Effector CD8-positive, alpha-beta T cell (primary cell): ENCODE results near the gene MUL1.
"Not testable (repeated sequence)": the region's sequence is repeated elsewhere in the genome, so short reads cannot be mapped to it uniquely, and the experiment has no call there.

Source experiments
- DNase-seq: peaks from one replicate; lab custom pipeline; 2025; lab: John Stamatoyannopoulos, UW
- total RNA-seq, 4 experiments: gene quantifications; one replicate each; lab custom pipeline; 2026; lab: John Stamatoyannopoulos, UW

MUL1 gene, protein sequence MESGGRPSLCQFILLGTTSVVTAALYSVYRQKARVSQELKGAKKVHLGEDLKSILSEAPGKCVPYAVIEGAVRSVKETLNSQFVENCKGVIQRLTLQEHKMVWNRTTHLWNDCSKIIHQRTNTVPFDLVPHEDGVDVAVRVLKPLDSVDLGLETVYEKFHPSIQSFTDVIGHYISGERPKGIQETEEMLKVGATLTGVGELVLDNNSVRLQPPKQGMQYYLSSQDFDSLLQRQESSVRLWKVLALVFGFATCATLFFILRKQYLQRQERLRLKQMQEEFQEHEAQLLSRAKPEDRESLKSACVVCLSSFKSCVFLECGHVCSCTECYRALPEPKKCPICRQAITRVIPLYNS
- 29.8 to 39.6 (median 34.8) reads per million in 4 experiments for total RNA-seq

DNA sequence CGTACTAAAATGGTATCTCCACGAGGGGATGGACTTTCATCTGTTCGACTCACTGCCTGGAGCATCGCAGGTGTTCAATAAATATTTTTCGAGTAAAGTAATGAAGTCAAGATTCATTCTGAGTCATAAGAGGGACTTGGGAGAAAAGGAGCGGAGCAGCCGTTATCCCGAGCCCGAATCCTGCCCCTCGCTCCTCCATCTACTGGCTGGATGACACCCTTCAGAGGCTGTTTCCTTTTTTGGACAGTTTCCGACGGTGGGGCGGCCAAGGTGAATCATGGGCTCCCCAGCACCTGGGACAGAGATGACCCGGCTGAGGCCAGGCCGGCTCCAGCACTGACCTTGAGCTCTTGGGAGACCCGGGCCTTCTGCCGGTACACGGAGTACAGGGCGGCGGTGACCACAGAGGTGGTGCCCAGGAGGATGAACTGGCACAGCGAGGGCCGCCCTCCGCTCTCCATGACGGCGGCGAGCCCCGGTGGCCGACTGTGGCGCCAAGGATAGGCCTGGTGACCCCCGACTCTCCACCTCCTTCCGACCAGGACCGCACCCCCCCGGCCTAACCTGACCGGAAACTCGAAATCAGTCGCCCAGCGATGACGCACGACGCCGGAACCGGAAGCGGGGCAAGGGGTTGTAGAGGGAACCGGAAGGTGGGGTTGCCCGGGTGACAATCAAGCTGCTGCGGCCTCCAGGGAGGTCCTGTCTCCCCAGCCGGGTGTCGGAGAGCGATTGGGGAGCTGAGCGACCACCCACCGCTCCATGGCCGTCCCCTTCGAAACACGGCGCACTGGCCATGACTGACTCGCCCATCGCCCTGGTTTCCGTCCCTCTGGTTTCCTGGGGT is at the start of gene MUL1:
Gene MUL1 (minus strand): TSS at position 588 of the 847 bp plus-strand sequence. CDS start 127 bp downstream, at position 461.
- DNase-seq = peak; percentile 84

DNA sequence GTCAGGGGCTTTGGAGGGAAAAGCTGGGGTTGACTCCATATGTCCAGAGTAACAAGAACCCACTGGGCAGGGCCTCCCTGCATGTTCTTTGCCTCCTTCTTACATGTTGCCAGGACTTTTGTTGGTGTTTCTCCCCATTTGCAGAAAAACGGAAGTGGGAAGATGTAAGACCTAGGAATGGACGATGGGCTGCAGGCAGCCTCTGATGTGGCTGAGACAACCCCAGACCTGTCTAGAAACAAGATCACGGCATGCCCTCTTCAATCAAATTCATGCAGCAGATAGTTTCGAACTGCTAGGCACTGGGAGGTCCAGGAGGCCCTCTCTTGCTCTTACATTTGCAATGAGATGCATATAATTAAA is 47.8 kb upstream of the MUL1 start:
- no peak for DNase-seq

DNA sequence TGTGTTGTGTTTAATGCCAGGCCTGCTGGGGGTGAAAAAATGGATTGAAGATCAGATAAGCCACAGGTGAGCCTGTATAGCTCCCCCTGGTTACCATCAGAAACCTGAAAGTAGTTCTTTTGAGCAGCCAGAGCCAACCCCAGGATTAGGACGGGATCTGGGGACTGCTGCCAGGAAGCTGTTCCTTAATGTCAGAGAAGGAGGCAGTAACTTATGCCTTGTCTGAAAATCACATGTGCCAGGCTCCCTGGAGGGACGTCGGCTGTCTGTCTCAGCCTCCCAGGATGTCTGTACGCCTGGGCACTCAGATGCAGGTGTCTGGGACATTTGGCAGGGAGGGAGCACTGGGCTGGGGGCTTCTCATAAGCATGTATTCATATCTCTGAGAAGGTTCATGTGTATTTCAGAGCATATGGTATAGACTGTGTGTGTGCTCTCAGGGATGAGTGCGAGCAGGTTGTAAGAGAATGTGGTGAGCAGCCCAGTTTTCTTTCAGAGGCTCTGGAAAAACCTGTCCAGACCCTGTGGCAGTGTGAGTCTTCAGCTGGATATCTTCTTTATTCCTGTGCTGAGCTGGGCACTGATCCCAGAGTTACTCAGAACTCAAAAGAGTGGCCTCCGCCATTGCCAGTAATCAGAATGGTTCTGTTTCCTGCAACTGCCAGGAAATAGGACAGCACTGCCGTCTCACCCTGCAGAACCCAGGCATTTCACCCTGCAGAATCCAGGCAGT is 47.2 kb upstream of the MUL1 start:
- no peak for DNase-seq

DNA sequence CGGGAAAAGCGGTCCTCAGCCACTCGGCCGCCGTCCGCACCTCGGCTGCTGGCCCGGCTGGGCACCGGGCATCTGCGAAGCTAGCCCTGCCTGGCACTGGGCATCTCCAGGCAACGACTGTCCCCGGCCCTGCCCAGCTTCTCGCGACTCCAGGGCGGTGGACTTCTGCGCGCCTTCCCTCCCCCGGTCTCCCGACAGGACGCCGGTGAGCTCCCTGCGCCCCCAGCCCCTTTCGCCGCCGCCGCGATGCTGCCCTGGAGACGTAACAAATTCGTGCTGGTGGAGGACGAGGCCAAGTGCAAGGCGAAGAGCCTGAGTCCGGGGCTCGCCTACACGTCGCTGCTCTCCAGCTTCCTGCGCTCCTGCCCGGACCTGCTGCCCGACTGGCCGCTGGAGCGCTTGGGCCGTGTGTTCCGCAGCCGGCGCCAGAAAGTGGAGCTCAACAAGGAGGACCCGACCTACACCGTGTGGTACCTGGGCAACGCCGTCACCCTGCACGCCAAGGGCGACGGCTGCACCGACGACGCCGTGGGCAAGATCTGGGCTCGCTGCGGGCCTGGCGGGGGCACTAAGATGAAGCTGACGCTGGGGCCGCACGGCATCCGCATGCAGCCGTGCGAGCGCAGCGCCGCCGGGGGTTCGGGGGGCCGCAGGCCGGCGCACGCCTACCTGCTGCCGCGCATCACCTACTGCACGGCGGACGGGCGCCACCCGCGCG is 44.9 kb upstream of the MUL1 start:
- DNase-seq = no peak

DNA sequence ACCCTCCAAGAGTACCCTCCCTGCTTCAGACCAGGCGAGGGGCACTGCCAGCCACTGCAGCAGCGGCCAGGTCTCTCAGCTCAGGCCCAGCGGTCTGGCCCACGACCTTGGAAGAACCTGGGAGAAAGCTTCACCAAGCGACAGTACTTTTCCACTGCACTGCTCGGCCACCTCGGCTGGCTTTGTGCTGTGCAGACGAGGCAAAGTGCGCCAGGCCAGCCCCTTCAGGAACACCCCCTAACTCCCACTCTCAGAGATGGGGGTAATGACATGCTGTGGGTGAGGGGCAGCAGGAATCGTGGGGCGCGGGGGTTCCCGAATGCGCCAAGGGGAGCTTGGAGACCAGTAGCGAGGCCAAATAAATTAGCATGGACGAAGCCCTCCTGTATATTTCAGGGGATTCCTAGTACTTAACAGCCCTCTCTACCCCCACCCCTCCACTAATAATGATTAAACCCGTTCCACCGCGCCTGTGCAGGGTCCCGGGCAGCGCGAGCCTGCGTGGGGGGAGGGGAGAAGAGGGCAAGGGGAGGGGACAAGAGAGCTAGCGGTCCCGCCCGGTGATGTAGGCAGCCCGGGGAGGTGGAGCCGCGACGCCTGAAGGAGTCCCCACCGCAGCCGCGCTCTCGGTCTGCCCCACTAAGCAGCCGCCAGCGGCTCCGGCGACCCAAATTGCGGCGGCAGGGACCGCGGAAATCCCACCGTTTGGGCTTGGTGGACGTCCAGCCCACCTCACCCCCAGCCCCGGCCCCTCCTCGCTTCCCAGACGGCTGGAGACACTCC is 44.2 kb upstream of the MUL1 start, which contains the start of gene FAM43B:
Gene FAM43B (plus strand): TSS at position 629 of the 783 bp plus-strand sequence. CDS start 401 bp downstream, outside the sequence.
- no peak for DNase-seq

DNA sequence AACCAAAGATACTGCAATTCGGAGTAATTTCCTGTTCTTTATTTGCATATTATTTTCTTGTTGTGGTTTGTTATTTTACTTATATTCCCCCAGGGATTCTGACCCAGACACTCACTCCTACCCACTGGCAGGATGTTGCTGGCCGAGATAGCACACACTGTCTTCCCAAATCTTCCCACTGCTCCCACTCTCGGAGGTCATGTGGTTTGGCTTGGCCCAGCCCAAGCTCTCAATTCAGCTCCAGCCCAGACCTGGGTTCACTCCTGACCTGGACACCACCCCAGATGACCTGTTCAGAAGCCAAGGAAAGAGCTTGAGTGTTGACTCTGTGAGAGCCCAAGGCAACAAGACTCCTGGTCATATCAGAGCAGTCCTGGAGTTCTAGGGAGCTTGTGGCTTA is 43.2 kb upstream of the MUL1 start:
- DNase-seq = no peak

DNA sequence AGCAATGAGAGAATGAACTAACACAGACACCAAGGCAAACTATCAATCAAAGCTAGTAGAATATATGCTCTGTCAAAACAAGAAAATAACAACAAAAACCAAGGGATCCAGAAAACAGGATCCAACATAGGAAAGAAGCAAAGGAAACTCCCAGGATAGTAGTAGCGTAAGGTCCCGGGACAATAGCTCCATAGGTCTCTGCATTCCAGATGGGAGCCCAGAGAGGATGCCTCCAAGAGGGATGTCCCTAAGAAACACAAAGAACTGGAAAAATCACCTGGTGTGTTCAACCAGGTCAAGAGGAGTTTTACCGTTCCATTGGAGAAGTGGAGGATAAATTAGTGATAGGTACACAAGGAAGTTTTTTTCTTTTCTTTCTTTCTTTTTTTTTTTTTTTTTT is 38.7 kb upstream of the MUL1 start:
- no peak for DNase-seq

DNA sequence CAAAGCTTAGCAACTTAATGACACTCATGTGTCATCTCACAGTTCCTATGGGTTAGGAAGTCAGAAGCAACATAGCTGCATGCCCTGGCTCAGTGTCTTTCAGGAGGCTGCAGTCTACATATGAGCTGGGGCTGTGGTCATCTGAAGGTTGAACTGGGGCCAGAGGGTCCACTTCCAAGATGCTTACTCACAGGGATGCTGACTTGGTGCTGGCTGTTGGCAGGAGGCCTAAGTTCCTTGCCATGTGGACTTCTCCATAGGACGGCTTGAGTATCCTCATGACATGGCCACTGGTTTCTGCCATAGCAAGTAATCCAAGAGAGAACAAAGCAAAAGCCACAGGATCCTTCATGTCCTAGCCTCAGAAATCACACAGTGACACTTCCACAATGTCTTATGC is 32.3 kb upstream of the MUL1 start:
- DNase-seq = no peak

DNA sequence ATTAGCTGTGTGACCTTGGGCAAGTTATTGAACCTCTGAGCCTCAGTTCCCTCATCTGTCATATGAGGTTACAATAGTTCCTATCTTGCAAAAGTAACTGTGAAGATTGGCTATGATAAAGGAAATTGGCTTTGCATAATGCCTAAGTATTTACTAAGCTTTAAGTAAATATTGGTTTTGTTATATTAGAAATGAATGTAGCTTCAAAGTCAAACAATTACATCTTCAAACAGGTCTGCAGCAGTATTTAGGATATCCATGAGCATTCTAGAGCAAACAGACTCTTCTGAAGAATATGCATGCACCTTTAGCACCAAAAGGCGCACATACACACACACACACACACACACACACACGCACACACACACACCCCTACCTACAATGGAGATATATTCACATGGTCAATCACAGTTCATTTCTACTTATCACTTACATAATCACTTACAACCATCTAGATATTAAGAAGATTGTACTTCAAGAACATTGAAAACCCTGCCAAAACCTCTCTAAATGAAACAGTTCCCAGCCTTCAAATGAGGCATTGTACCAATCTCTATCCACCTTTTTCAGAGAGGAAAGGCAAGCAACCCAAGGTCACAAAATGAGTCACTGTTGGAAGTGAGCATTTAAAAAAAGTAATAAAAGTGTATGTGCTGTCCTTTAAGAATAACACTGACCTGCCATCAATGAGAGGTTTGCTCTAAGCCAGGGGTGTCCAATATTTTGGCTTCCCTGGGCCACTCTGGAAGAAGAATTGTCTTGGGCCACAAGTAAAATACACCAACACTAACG is 31.0 kb upstream of the MUL1 start:
- DNase-seq = no peak

DNA sequence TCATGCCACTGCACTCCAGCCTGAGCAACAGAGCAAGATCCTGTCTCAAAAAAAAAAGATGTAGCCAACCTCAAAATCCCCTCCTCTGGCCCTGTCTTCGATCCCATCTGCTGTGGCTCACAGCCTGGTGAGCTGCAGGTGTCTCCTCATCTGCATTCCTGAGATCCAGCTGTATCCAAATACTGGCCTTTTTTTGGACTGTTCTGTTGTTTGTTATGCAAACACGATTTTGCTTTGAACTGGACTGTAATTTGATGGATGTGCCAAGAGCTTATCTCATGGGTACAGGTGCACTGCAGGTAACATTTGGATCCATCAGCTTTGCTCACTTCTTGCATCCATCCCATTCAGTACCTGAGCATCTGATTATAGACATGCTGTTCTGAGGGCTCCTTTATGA is 30.3 kb upstream of the MUL1 start:
- no peak for DNase-seq

DNA sequence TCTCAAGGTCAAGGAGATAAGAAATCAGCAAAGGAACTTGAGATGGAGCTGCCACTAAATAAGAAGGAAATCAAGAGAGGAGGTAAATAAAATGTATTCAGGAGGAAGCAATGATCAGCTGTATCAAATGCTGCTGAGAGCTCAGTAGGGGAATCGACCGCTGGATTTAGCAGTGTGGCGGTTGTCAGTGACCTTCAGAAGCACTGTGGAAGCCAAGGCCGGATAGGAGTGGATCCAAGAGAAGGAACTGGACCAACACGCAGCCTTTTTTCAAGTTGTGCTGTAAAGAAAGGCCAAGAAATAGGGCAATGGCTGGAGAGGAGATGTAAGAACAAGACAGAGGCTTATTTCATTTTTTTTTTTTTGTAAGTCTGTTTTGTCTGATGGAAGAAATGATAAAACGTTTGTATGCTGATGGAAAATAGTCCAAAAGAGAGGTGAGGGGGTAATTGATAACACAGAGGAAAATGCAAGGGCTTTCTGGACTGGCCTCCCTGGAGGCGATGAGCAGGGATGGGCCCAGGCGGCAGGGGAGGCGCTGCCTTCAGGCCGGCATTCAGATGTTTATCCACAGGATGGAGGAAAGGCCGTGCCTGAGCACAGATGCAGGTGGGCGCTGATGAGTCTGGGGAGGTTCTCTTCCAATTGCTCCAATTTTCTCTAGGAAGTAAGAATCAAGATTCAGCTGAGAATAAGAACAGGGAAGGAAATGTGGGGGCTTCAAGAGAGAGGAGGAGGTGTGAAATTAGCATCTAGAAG is 26.9 kb upstream of the MUL1 start:
- no peak for DNase-seq

DNA sequence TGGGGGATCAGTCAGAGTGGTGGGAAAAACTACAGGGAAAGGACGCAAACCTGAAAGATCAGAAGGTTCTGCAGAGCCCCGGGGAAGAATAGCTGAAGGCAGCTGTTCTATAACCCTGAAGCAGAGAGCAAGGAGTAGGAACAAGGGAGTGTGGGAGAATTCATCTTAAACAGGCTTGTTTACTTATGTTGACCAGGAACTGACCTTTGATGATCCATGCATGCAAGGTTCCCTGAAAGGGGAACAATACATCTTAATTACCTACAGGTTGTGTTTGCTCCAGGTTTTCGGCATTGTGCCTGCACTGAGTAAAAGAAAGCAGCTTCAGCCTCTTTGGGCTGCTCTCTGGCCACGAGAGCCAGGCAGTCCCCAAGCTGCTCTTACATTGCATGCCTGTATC is 25.7 kb upstream of the MUL1 start:
- DNase-seq = no peak

DNA sequence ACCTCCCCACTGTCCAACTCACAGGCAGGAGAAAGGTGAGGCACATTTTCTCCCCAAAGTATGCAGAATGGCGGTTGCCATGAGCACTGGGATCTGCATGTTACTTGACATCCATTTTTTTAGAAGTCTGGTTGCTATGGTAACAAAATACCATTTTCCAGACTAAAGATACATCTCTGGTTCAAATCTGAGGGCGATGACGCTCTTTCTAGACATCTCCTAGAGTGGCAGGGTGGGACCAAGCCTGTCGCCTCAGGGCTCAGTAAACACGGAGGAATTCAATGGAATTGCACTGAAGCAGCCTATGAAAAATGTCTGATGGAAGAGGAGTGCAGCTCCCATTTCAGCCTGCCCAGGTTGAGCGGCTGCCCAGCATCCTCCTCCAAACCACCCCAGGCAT is 22.9 kb upstream of the MUL1 start:
- no peak for DNase-seq

DNA sequence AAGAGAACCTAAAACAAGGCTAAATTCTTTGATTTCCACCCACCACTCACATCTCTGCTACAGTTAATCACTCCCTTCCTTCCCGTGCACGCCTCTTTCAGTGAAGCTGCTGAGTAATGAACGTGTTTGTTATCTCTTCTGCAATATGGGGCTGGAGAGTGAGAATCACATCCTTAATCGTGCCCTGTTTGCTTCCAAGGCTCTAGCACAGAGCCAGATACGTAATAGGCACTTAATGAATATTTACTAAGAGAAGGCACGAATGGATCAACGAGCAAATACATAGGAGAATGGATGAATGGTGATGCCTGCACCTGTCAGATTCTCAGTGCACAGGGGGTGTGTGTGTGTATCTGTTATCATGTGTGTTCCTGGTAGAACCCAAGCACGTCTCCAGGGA is 22.4 kb upstream of the MUL1 start:
- no peak for DNase-seq

DNA sequence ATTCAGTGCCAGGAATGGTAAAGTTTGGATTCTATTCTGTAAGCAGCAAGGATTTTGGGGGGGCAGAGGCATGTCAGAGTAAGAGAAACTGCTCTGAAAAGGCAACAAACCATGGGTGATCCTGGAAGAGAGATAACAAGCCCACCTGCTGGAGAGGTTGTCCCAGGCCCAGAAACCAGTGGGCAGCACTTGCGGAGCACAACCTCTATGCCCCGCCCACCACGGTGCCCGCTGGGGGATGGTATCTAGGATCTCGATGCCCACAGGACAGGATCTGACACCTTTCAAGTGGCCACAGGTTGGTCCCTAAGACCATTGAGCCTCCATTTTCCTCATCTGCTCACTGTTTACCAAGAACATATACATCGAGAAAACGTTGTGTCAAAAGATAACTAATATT is 20.3 kb upstream of the MUL1 start:
- no peak for DNase-seq

DNA sequence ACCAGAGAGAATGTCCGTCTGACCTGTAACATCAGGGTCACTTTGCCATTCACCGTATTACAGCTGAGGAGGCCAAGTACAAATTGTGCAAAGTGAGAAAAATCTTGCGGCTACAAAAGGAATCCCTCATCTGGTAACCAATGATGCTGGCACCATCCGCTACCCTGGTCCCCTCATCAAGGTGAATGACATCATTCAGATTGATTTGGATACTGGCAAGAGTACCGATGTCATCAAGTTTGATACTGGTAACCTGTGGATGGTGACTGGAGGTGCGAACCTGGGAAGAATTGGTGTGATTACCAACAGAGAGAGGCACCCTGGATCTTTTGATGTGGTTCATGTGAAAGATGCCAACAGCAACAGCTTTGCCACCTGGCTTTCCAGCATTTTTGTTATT is 18.3 kb upstream of the MUL1 start:
- DNase-seq = no peak

DNA sequence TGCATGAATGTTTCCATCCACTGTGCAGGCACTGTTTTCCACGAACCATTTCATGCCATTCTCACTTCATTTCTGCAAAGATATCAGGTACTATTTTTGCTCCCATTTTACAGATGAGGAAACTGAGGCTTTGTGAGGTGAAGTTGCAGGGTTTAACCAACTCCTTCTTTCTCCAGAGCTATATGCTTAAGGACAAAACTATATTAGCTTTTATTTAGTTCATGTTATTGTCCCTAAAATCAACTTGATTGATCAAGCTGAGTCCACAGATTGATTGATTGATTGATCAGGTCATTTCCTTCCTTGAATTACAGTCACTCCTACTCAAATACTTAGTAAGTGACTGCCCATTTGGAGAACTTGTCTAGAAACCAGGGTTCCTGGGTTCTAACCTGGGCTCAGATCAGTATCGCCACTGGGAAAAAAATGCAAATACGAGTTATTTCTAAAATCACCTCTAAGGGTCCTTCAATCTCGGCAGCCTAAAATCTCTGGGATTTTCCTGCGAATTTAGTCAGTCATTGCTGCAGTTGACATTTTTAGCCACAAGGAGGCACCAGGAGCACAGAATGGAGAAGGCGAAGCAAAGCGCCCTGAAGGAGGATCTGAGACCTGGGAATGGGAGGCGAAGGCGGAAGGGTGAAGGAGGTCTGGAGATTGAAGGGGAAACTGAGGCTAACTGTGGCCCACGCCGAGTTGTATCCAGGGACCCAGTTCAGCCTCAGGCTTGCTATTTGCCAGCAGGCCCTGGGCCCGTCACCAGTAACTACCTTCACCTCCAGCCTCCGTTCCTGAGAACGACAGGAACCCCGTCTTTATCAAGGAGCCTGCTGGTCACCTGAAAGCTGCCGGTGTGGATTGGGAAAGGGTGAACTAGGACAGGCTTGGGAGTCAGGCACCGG is 14.3 kb upstream of the MUL1 start:
- DNase-seq = peak; percentile 57

DNA sequence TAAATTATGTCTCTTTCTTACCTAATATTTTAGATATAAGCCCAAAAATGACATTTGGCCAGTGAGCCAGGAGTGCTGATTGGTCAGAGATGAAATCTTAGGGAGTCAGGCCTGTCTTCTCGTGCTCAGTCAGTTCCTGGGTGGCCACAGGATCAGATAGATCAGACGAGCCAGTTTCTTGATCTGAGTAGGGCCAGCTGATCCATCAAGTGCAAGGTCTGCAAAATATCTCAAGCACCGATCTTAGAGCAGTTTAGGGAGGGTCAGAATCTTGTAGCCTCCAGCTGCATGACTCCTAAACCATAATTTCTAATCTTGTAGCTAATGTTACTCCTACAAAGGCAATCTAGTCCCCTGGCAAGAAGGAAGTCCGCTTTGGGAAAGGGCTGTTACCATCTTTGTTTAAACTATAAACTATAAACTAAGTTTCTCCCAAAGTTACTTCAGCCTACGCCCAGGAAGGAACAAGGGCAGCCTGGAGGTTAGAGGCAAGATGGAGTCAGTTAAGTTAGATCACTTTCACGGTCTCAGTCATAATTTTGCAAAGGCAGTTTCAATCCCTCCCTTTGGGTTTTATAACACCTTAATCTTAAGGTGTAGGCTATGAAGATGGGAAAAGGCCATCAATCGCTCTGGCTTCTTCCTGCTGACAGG is 11.8 kb upstream of the MUL1 start:
- DNase-seq = not testable (repeated sequence)
